HG02840 (cell line): ENCODE results near the gene PSMG4.

Source experiments
- ATAC-seq: cut with Tn5 transposase; IDR thresholded peaks from one replicate; pipeline ENCODE4 v1.9.1; 2021; ENCODE audit warnings: mild to moderate bottlenecking, moderate library complexity, moderate number of reproducible peaks; ENCODE audit not compliant: unreplicated experiment, low FRiP score

Gene PSMG4

GRCh38 chr6:3270258-3270657 is 11.5 kb downstream of the PSMG4 start:
- ATAC-seq, result no peak

- ATAC-seq, result no peak
These were observed 13.0 kb downstream of the PSMG4 start for GRCh38 chr6:3271756-3272155.

GRCh38 chr6:3272911-3273547 is 14.3 kb downstream of the PSMG4 start:
- ATAC-seq, result no peak

- no peak for ATAC-seq
These were observed 15.2 kb downstream of the PSMG4 start for GRCh38 chr6:3273707-3274521.

- no peak for ATAC-seq
These were observed 17.7 kb downstream of the PSMG4 start for GRCh38 chr6:3276174-3277167.

GRCh38 chr6:3277251-3277650 is 18.5 kb downstream of the PSMG4 start:
- no peak for ATAC-seq

- ATAC-seq, result no peak
These were observed 19.2 kb downstream of the PSMG4 start for GRCh38 chr6:3277851-3278416.

GRCh38 chr6:3278691-3279090 is 19.9 kb downstream of the PSMG4 start:
- no peak for ATAC-seq

GRCh38 chr6:3280091-3280490 is 21.3 kb downstream of the PSMG4 start:
- ATAC-seq, result no peak

GRCh38 chr6:3280866-3281465 is 22.2 kb downstream of the PSMG4 start:
- ATAC-seq, result no peak

GRCh38 chr6:3281631-3282475 is 23.1 kb downstream of the PSMG4 start:
- ATAC-seq, result no peak

- ATAC-seq, result no peak
These were observed 23.9 kb downstream of the PSMG4 start for GRCh38 chr6:3282476-3283236.

- ATAC-seq, result no peak
These were observed 24.5 kb downstream of the PSMG4 start for GRCh38 chr6:3283241-3283640.

- no peak for ATAC-seq
These were observed 25.1 kb downstream of the PSMG4 start for GRCh38 chr6:3283641-3284435.

GRCh38 chr6:3284436-3284876 is 25.7 kb downstream of the PSMG4 start:
- ATAC-seq, result no peak

- no peak for ATAC-seq
These were observed 26.4 kb downstream of the PSMG4 start for GRCh38 chr6:3285049-3285639.

GRCh38 chr6:3285732-3286131 is 27.0 kb downstream of the PSMG4 start:
- ATAC-seq, result no peak
